ENCODE measurements around the gene NUDT21. TPM values are rescaled to one million over a fixed set of nuclear protein-coding genes. Genes with fewer than 3 reads are reported as not detected.
"Not testable (repeated sequence)": the region's sequence is repeated elsewhere in the genome, so short reads cannot be mapped to it uniquely, and the experiment has no call there.

The NUDT21 gene
- total RNA-seq, 2 experiments from 2014 or later: 200 to 204 TPM

DNA sequence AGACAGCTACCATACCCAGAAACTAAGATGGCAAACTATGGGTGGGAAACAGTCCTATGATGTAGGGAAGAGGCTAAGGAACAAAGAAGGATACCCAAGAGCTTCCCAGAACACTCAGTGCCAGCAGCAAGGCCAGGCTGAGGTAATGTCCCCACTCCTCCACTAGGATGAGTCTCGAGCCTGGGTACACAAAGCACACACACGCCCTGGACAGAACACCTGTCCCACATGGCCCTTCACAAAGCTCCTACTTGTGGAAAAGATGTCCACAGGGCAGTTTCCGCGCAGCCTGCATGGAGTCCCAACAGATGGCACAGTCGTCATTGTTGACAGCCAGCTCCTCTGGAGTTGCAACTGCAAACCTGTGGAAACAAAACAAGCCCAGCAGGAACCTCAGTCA is 49.6 kb downstream of the NUDT21 start:
- ATAC-seq (ENCODE audit: low read depth) (no peak), DNase-seq (no peak)
- Mint-ChIP-seq H3K4me3 (no peak overlapping the region), H3K27ac (no peak overlapping the region), H3K36me3 (peaks cover 25% of the 10 kb centered on the region), H3K27me3 (no peaks in the 10 kb centered on the region), H3K4me1 (peaks cover 4% of the 10 kb centered on the region), H3K9me3 (peaks cover 1% of the 10 kb centered on the region)
- POLR2A ChIA-PET: no interaction called here

DNA sequence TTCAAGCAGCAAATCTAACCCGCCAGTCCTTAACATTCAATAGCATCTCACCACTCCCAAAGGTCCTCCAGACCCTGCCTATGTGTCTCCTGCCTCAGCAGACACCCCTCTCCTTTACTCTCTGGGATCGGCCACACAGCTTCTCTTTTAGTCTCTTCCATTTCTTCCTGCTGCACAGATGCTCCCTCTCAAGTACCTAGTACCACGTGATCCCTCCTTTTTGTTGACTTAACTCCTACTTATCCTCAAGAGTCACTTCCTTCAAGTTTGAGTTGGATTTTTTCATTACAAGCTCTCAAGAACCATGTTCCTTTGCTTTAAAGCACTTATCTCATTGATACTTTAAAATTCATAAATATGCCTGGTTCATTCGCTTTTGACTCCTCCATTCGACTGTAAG is 50.7 kb downstream of the NUDT21 start:
- Mint-ChIP-seq H3K4me3 (no peak overlapping the region), H3K27me3 (no peaks in the 10 kb centered on the region), H3K4me1 (peaks cover 1% of the 10 kb centered on the region), H3K9me3 (peaks cover 1% of the 10 kb centered on the region), H3K36me3 (peaks cover 29% of the 10 kb centered on the region), H3K27ac (no peak overlapping the region)
- ATAC-seq (ENCODE audit: low read depth) (no peak), DNase-seq (no peak)
- POLR2A ChIA-PET: no interaction called here

- DNase-seq (no peak), ATAC-seq (ENCODE audit: low read depth) (no peak)
- H3K9me3 Mint-ChIP-seq: peaks cover 1% of the 10 kb centered on the region
- no peak overlapping the region for H3K4me3 Mint-ChIP-seq
- no peak overlapping the region for H3K27ac Mint-ChIP-seq
- H3K27me3 Mint-ChIP-seq: no peaks in the 10 kb centered on the region
- peaks cover 31% of the 10 kb centered on the region for H3K36me3 Mint-ChIP-seq
- no peaks in the 10 kb centered on the region for H3K4me1 Mint-ChIP-seq
- POLR2A ChIA-PET: no interaction called here
Measured at GRCh38 chr16:56399486-56399885, 51.6 kb downstream of the NUDT21 start.

GRCh38 chr16:56399047-56399446 is 52.1 kb downstream of the NUDT21 start:
- Mint-ChIP-seq H3K4me3 (no peak overlapping the region), H3K4me1 (no peaks in the 10 kb centered on the region), H3K27ac (no peak overlapping the region), H3K27me3 (no peaks in the 10 kb centered on the region), H3K36me3 (peaks cover 29% of the 10 kb centered on the region), H3K9me3 (peaks cover 1% of the 10 kb centered on the region)
- POLR2A ChIA-PET: no interaction called here
- ATAC-seq (ENCODE audit: low read depth) (no peak), DNase-seq (no peak)

GRCh38 chr16:56396724-56397123 is 54.4 kb downstream of the NUDT21 start:
- H3K4me1 Mint-ChIP-seq; H3K4me3 Mint-ChIP-seq; POLR2A ChIA-PET; H3K9me3 Mint-ChIP-seq; H3K27ac Mint-ChIP-seq; H3K27me3 Mint-ChIP-seq; ATAC-seq (ENCODE audit: low read depth); DNase-seq: not testable (repeated sequence)
- peaks cover 45% of the 10 kb centered on the region for H3K36me3 Mint-ChIP-seq

DNA sequence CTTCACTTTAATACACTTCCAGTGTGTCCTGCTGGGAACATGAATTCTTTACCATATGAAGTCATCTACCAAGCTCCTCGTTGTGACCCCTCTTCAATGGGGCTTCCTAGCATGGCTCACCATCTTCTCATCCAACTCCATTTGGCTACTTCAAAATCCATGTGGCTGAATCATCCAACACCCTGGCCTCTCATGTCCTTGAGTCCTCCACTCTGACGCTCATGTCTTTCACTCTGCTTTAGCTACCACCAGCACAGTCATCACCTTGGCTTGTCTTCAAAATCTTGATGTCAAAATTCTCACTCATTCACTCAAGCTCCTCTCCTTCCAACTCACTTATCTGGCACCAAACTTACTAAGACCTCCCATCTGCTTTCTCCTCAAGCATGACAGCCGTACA is 61.6 kb downstream of the NUDT21 start:
- ATAC-seq (ENCODE audit: low read depth) (no peak), DNase-seq (no peak)
- peaks cover 64% of the 10 kb centered on the region for H3K36me3 Mint-ChIP-seq
- no peak overlapping the region for H3K27ac Mint-ChIP-seq
- no peaks in the 10 kb centered on the region for H3K9me3 Mint-ChIP-seq
- H3K27me3 Mint-ChIP-seq: no peaks in the 10 kb centered on the region
- peaks cover 4% of the 10 kb centered on the region for H3K4me1 Mint-ChIP-seq
- no peak overlapping the region for H3K4me3 Mint-ChIP-seq
- POLR2A ChIA-PET: no interaction called here

- POLR2A ChIA-PET: no interaction called here
- Mint-ChIP-seq H3K27me3 (no peaks in the 10 kb centered on the region), H3K36me3 (peaks cover 69% of the 10 kb centered on the region)
Measured at GRCh38 chr16:56388209-56388608, 62.9 kb downstream of the NUDT21 start.

DNA sequence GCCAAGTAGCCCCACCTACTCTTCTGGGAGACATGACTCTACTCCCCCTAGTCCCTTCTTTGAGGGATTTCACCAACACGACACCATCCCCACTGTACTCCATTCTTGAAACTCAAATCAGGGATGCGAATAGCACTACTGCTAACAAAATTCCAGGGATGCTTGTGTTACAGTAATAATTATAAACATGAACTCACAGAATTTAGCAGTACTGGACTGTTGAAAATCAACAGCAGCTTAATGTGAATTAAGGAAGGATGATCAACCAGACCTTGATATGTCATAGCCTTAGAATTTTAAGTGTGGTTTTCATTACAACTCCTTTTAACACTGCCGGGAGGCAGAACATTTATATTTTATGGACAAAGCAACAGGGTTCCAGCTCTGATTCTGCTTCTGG is 63.7 kb downstream of the NUDT21 start:
- peaks cover 2% of the 10 kb centered on the region for H3K4me1 Mint-ChIP-seq

More at GRCh38 chr16:56388209-56388608, 62.9 kb downstream of the NUDT21 start:
- Mint-ChIP-seq H3K4me3 (no peak overlapping the region), H3K4me1 (peaks cover 4% of the 10 kb centered on the region), H3K9me3 (peaks cover 2% of the 10 kb centered on the region), H3K27ac (no peak overlapping the region)
- no peak for DNase-seq
- no peak for ATAC-seq (ENCODE audit: low read depth)

DNA sequence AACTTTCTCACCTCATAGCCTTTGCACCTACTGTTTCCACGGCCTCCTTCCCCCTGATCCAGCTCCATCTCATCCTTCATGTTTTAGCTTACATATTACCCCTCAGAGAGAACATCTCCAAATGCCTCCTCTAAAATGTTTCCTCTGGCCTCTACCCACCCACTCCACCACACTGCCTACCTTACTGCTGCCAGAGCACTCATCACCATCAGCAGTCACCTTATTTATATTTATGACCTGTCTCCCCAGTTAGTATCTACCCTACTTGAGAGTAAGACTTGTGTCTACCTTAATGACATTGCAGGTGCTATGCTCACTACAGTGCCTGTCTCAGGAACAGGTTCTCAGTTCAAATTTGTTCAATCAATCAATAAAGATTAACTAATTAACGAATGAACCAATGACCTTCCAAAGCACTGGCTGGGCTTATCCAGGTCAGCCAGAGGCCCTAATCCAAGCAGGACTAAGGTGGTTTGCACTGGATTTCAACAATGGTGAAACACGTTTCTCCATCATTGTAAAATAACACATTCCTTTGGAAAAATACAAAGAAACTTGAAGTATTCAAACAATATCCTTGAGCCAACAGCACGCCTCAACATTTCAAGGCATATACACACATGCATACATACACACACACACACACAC is 66.9 kb downstream of the NUDT21 start:
- Mint-ChIP-seq H3K36me3 (peaks cover 71% of the 10 kb centered on the region), H3K4me1 (no peaks in the 10 kb centered on the region), H3K27ac (no peak overlapping the region), H3K4me3 (no peak overlapping the region), H3K9me3 (peaks cover 9% of the 10 kb centered on the region), H3K27me3 (no peaks in the 10 kb centered on the region)
- DNase-seq: no peak
- no peak for ATAC-seq (ENCODE audit: low read depth)
- POLR2A ChIA-PET: no interaction called here

More for the DNA sequence above, 63.7 kb downstream of the NUDT21 start:
- Mint-ChIP-seq H3K9me3 (peaks cover 2% of the 10 kb centered on the region), H3K36me3 (peaks cover 69% of the 10 kb centered on the region), H3K27me3 (no peaks in the 10 kb centered on the region), H3K4me3 (no peak overlapping the region), H3K27ac (no peak overlapping the region)
- DNase-seq (no peak), ATAC-seq (ENCODE audit: low read depth) (no peak)
- POLR2A ChIA-PET: no interaction called here

DNA sequence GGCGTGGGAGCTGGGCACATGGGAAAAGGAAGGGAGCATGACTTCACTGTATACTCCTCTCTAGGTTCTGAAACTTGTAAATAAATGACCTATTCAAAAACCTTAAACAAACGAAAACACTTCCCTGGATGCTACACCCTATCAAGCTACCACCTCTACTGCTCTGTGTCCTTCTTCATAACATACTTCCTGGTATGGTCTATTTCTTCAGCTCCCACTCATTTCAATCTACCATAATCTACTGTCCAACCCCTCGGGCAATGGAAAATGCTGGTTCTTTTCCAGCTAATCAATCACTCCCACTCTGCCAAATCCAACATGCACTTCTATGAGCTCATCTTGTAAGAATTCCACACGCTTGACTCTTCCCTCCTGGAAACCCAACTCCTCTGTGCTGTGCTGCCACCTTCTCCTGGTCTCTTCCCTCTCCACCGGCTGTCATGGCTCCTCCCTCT is 68.2 kb downstream of the NUDT21 start:
- Mint-ChIP-seq H3K27ac (no peak overlapping the region), H3K4me1 (no peaks in the 10 kb centered on the region), H3K4me3 (no peak overlapping the region), H3K36me3 (peaks cover 79% of the 10 kb centered on the region), H3K27me3 (no peaks in the 10 kb centered on the region), H3K9me3 (peaks cover 9% of the 10 kb centered on the region)
- POLR2A ChIA-PET: no interaction called here
- no peak for DNase-seq
- ATAC-seq (ENCODE audit: low read depth): no peak

DNA sequence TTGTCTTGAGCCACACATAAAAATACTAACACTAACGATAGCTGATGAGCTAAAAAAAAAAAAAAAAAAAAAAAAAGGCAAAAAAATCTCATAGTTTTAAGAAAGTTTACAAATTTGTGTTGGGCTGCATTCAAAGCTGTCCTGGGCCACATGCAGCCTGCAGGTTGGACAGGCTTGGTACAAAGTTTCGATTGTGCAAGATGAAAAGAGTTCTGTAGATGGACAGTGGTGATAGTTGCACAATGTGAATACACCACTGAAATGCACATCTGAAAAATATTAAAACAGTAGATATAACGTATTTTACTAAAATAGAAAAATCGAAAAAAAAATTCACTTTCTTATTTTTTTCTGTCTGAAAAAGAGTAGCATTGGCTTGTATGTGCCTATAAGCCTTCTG is 68.7 kb downstream of the NUDT21 start:
- Mint-ChIP-seq H3K4me3 (no peak overlapping the region), H3K9me3 (peaks cover 9% of the 10 kb centered on the region), H3K27me3 (no peaks in the 10 kb centered on the region), H3K36me3 (peaks cover 79% of the 10 kb centered on the region), H3K4me1 (no peaks in the 10 kb centered on the region), H3K27ac (no peak overlapping the region)
- DNase-seq (no peak), ATAC-seq (ENCODE audit: low read depth) (no peak)
- POLR2A ChIA-PET: interaction anchor here (0.6 kb wide), 1 partner anchor 20 kb away, joined by 4 read pairs; no protein-coding TSS in a partner anchor

DNA sequence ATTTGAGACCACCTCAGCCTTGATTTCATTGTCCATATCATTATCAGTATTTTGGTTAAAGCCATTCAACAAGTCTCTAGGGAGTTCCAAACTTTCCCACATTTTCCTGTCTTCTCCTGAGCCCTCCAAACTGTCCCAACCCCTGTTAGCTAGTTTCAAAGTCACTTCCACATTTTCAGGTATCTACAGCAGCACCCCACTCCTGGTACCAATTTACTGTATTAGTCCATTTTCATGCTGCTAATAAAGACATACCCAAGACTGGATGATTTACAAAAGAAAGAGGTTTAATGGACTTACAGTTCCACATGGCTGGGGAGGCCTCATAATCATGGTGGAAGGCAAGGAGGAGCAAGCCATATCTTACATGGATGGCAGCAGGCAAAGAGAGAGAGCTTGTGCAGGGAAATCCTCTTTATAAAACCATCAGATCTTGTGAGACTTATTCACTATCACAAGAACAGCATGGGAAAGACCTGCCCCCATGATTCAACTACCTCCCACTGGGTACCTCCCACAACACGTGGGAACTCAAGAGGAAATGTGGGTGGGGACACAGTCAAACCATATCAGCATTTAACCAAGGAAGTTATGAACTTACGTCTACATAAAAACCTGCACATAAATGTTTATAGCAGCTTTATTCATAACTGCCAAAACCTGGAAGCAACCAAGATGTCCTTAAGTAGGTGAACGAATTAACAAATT is 70.2 kb downstream of the NUDT21 start:
- DNase-seq; POLR2A ChIA-PET; H3K4me3 Mint-ChIP-seq; H3K9me3 Mint-ChIP-seq; H3K4me1 Mint-ChIP-seq; ATAC-seq (ENCODE audit: low read depth); H3K27ac Mint-ChIP-seq; H3K27me3 Mint-ChIP-seq: not testable (repeated sequence)
- peaks cover 76% of the 10 kb centered on the region for H3K36me3 Mint-ChIP-seq
